Erythroblast (primary cell): ENCODE measurements around the gene PLA2G2E.
"Not testable (repeated sequence)": the region's sequence is repeated elsewhere in the genome, so short reads cannot be mapped to it uniquely, and the experiment has no call there.

Experiments
- GATA1 ChIP-seq: IDR thresholded peaks from 2 replicates; pipeline ENCODE4 v1.6.1; 2011; ENCODE audit warnings: low read depth, mild to moderate bottlenecking, control low read depth, low read length, moderate library complexity
- POLR2A ChIP-seq: IDR thresholded peaks from 2 replicates; pipeline ENCODE4 v1.6.1; 2011; ENCODE audit warnings: mild to moderate bottlenecking, low read length

- TF ChIP-seq POLR2A, GATA1: not testable (repeated sequence)
Observed at GRCh38 chr1:19927130-19927421, 3.7 kb upstream of the PLA2G2E start.
